ENCODE results near the gene CDC42EP3.

- TF ChIP-seq CTCF (conservative IDR thresholded peaks at IDR 0.05), result no peak
- TF ChIP-seq ZFX (IDR thresholded peaks at IDR 0.05), result no peak
Measured at GRCh38 chr2:37676274-37676673, 4.8 kb upstream of the CDC42EP3 start.

All from C4-2B (cell line).